Keratinocyte (primary cell): ENCODE data around the gene BCL11B.

Experiments used
- CTCF ChIP-seq, 3 experiments: IDR thresholded peaks in 1 of 3; conservative IDR thresholded peaks in 1 of 3; optimal IDR thresholded peaks in 1 of 3; 2 replicates in 2 of 3; 3 replicates in 1 of 3; pipeline versions ENCODE3 to v1.5.1; 2011; ENCODE audit warnings: low read length in 3 of 3, mild to moderate bottlenecking in 3 of 3, moderate library complexity in 2 of 3, control low read depth in 1 of 3, inconsistent platforms in 1 of 3; ENCODE audit not compliant: insufficient read depth in 2 of 3; ENCODE audit errors: extremely low read depth in 1 of 3
- EZH2 ChIP-seq: IDR thresholded peaks from one replicate; pipeline ENCODE4 v1.6.1; 2012; ENCODE audit warnings: inconsistent platforms, mild to moderate bottlenecking, low read length, moderate library complexity

GRCh38 chr14:99202516-99202915 is 69.5 kb downstream of the BCL11B start:
- TF ChIP-seq CTCF (optimal IDR thresholded peaks at IDR 0.05 in 1 of 3, IDR thresholded peaks at IDR 0.05 in 1 of 3, conservative IDR thresholded peaks at IDR 0.05 in 1 of 3; ENCODE audit: extremely low read depth in 1 of 3, insufficient read depth in 2 of 3, low read length in 3 of 3) (no peak), EZH2 (no peak)
